Smooth muscle cell (in vitro differentiated cells): ENCODE measurements around the gene LCOR. TPM values are rescaled to one million over a fixed set of nuclear protein-coding genes. Genes with fewer than 3 reads are reported as not detected.

Source experiments
- DNase-seq: peaks from one replicate; lab custom pipeline; 2025; ENCODE audit not compliant: unreplicated experiment; lab: John Stamatoyannopoulos, UW
- H2AFZ ChIP-seq: fragments of 200-600 bp; sonication (generic); 2 replicates; pipeline ENCODE4 v1.6.0; 2016; ENCODE audit warnings: antibody characterized with exemption, low read depth, mild to moderate bottlenecking
- H3F3A ChIP-seq: fragments of 200-600 bp; sonication (generic); 2 replicates; pipeline ENCODE4 v1.6.0; 2017; ENCODE audit warnings: antibody characterized with exemption, low read depth
- H3K27ac ChIP-seq: fragments of 200-600 bp; sonication (generic); 2 replicates; pipeline ENCODE4 v1.5.1; 2016; ENCODE audit warnings: low read depth, mild to moderate bottlenecking
- H3K27me3 ChIP-seq: fragments of 200-600 bp; sonication (generic); 2 replicates; pipeline ENCODE4 v1.6.1; 2016; ENCODE audit warnings: low read depth, mild to moderate bottlenecking
- H3K36me3 ChIP-seq: fragments of 200-600 bp; sonication (generic); 2 replicates; pipeline ENCODE4 v1.5.1; 2016; ENCODE audit warnings: low read depth
- H3K4me1 ChIP-seq: fragments of 200-600 bp; sonication (generic); 2 replicates; pipeline ENCODE4 v1.5.1; 2016; ENCODE audit warnings: low read depth
- H3K4me2 ChIP-seq: fragments of 200-600 bp; sonication (generic); 2 replicates; pipeline ENCODE4 v1.6.0; 2016; ENCODE audit warnings: mild to moderate bottlenecking
- H3K4me3 ChIP-seq: fragments of 200-600 bp; sonication (generic); 2 replicates; pipeline ENCODE4 v1.5.1; 2016; ENCODE audit warnings: mild to moderate bottlenecking
- H3K79me2 ChIP-seq: fragments of 200-600 bp; sonication (generic); 2 replicates; pipeline ENCODE4 v1.6.0; 2016; ENCODE audit warnings: low read depth, mild to moderate bottlenecking
- H3K9ac ChIP-seq: fragments of 200-600 bp; sonication (generic); 2 replicates; pipeline ENCODE4 v1.6.0; 2016; ENCODE audit warnings: low read depth
- H3K9me3 ChIP-seq: fragments of 200-600 bp; sonication (generic); replicated peaks from 2 replicates; pipeline ENCODE4 v1.5.1; 2016; ENCODE audit warnings: low read depth
- H4K20me1 ChIP-seq: fragments of 200-600 bp; sonication (generic); 2 replicates; pipeline ENCODE4 v1.6.0; 2016; ENCODE audit warnings: low read depth
- CTCF ChIP-seq: fragments of 200-600 bp; sonication (generic); IDR thresholded peaks from 2 replicates; pipeline ENCODE4 v1.5.1; 2017; ENCODE audit warnings: borderline replicate concordance, mild to moderate bottlenecking, antibody characterized with exemption; ENCODE audit not compliant: insufficient read depth, poor library complexity, severe bottlenecking
- WGBS: methylation state at CpG from one replicate; pipeline ENCODE4 v1.1.7; 2016; ENCODE audit warnings: low lambda C conversion rate; 5-methylcytosine and 5-hydroxymethylcytosine counted together
- polyA plus RNA-seq: library from polyadenylated mRNA; unstranded; fragments of >200 nt; fragmentation: Nextera tagmentation; extraction: Ambion mirVana; gene quantifications from 2 replicates; pipeline ENCODE4 v1.2.1, GENCODE V29; 2016
- total RNA-seq: library from RNA; depleted of rRNA; stranded (reverse); fragments of >200 nt; gene quantifications from 2 replicates; pipeline ENCODE4 v1.2.3, GENCODE V29; 2014

The LCOR gene
- total and polyA plus RNA-seq, 2 experiments from 2014 or later = 10.6 to 27.8 TPM

GRCh38 chr10:96922978-96923948 is 91.2 kb downstream of the LCOR start:
- no peaks in the 10 kb centered on the region for H3K9me3 ChIP-seq
- H3K36me3 ChIP-seq = peaks cover 4% of the 10 kb centered on the region
- H4K20me1 ChIP-seq = peaks cover 79% of the 10 kb centered on the region
- no peak for TF ChIP-seq CTCF
- peaks cover 9% of the 10 kb centered on the region for H3F3A ChIP-seq
- H3K4me1 ChIP-seq = no peaks in the 10 kb centered on the region
- H3K4me3 ChIP-seq = no peak overlapping the region
- no peak overlapping the region for H2AFZ ChIP-seq
- WGBS = 94% methylated on average over 3 of the region's 3 CpGs
- H3K4me2 ChIP-seq = no peak overlapping the region
- H3K27me3 ChIP-seq = no peaks in the 10 kb centered on the region
- no peak overlapping the region for H3K9ac ChIP-seq
- DNase-seq = no peak
- H3K27ac ChIP-seq = no peak overlapping the region
- H3K79me2 ChIP-seq = peaks cover 33% of the 10 kb centered on the region

DNA sequence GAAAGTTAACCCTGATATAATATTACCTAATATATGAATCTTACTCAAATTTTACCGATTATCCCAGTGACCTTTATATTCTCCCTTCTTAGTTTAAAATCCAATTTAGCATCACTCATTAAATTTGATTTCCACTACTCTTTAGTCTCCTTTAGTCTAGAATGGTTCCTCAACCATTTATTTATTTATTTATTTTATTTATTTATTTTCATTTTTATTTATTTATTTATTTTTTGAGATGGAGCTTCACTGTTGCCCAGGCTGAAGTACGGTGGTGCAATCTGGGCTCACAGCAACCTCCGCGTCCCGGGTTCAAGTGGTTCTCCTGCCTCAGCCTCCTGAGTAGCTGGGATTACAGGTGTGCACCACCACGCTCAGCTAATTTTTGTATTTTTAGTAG is 92.8 kb downstream of the LCOR start:
- Histone ChIP-seq H3K9me3 (no peaks in the 10 kb centered on the region), H3K36me3 (peaks cover 5% of the 10 kb centered on the region), H4K20me1 (peaks cover 80% of the 10 kb centered on the region), H3F3A (peaks cover 3% of the 10 kb centered on the region), H3K4me2 (no peak overlapping the region), H3K4me3 (no peak overlapping the region), H3K27ac (no peak overlapping the region), H3K9ac (no peak overlapping the region), H3K27me3 (no peaks in the 10 kb centered on the region), H2AFZ (no peak overlapping the region), H3K4me1 (no peaks in the 10 kb centered on the region), H3K79me2 (peaks cover 37% of the 10 kb centered on the region)
- 98% methylated on average over 6 of the region's 6 CpGs for WGBS
- no peak for TF ChIP-seq CTCF
- DNase-seq = no peak

DNA sequence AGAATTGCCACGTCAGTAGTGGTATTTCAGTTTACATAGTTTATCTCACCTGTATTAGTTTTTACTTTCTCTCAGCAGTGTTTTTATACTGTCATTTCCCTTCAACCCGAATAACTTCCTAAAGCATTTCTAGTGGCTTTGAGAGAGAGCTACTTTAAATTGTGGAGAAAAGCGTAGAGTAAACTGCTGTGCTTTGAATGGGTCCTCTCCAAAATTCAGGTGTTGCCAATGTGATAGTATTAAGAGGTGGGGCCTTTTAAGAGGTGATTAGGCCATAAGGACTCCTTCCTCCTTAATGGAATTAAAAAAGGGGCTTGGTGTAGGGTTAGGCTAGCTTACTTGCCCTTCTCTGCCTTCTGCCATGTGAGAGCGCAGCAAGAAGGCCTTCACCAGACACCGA is 98.4 kb downstream of the LCOR start:
- H4K20me1 ChIP-seq = peaks cover 81% of the 10 kb centered on the region
- H2AFZ ChIP-seq = no peak overlapping the region
- no peak overlapping the region for H3K27ac ChIP-seq
- H3K36me3 ChIP-seq = peaks cover 5% of the 10 kb centered on the region
- TF ChIP-seq CTCF = no peak
- H3K4me1 ChIP-seq = no peaks in the 10 kb centered on the region
- H3K4me2 ChIP-seq = no peak overlapping the region
- H3K27me3 ChIP-seq = no peaks in the 10 kb centered on the region
- no peaks in the 10 kb centered on the region for H3K9me3 ChIP-seq
- H3K79me2 ChIP-seq = peaks cover 31% of the 10 kb centered on the region
- H3F3A ChIP-seq = no peaks in the 10 kb centered on the region
- no peak overlapping the region for H3K4me3 ChIP-seq
- 97% methylated on average over 5 of the region's 5 CpGs for WGBS
- H3K9ac ChIP-seq = no peak overlapping the region
- no peak for DNase-seq
